DND-41 (cell line): ENCODE data around the gene TRPM1.

Experiments used
- CTCF ChIP-seq: IDR thresholded peaks from 2 replicates; pipeline ENCODE4 v1.5.1; 2012; ENCODE audit warnings: borderline replicate concordance, low read length, moderate library complexity, mild to moderate bottlenecking; ENCODE audit not compliant: poor library complexity, severe bottlenecking; ENCODE audit errors: extremely low read depth
- EZH2 ChIP-seq: IDR thresholded peaks from 3 replicates; pipeline ENCODE4 v1.6.1; 2012; ENCODE audit warnings: borderline replicate concordance, low read depth, mild to moderate bottlenecking, moderate library complexity, low read length, inconsistent platforms; ENCODE audit not compliant: severe bottlenecking

- TF ChIP-seq CTCF (no peak), EZH2 (no peak)
Measured at GRCh38 chr15:30969724-30970123, 131.8 kb downstream of the TRPM1 start.
